ENCODE data around the gene CNOT1. TPM values are rescaled to one million over a fixed set of nuclear protein-coding genes. Genes with fewer than 3 reads are reported as not detected.
A peak's percentile ranks its signal among the peaks of the same experiment; 100 is the strongest.

Gene CNOT1
- total RNA-seq, 2 experiments from 2014 or later = 268 to 273 TPM

DNA sequence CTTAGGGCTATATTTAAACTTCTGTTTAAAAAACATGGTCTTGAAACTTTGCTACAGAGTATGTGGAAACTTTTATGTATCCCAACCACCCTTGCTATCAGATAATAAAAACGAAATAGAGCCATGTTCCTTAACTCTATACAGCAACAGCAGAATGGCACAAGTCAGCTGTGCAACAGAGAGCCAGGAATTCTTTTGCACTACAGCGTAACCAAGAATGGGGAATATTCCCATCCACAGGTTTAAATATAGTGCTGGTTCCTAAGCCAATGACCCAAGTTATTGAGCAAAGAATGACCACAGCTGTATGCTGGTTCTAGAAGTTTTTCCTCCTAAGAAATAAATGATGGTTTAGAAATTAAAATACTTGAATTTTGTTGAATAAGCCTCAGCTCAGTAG lies 81.2 kb downstream of the CNOT1 start:
- peaks cover 3% of the 10 kb centered on the region for H3K4me1 Mint-ChIP-seq
- no peaks in the 10 kb centered on the region for H3K9me3 Mint-ChIP-seq (ENCODE audit: low read depth)
- no peak overlapping the region for H3K27ac Mint-ChIP-seq
- DNase-seq = no peak
- no peaks in the 10 kb centered on the region for H3K27me3 Mint-ChIP-seq
- CTCF ChIA-PET = interaction anchor here (2.1 kb wide), 1 partner anchor 28 kb away, joined by 5 read pairs; no protein-coding TSS in a partner anchor
- no peak for ATAC-seq
- peaks cover 59% of the 10 kb centered on the region for H3K36me3 Mint-ChIP-seq
- H3K4me3 Mint-ChIP-seq = no peak overlapping the region

DNA sequence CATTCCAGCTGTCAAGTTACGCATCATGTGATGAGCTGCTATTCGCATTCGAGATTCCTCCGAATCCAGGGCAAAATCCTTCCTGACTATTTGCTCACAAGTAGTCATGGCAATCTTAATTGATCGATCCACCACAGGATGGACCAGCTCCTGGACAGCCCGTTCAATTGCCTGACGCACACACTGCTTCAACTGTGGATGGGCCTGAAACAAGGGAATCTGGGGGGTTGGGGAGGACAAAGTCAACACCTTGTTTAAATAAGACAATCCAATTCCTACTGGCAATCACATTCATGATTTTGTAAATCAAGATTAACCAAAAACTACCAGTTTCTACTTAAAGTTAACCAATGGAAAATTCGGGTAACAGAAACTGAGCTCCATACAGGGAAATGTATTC lies 85.9 kb downstream of the CNOT1 start:
- Mint-ChIP-seq H3K4me3 (no peak overlapping the region), H3K27me3 (no peaks in the 10 kb centered on the region), H3K4me1 (peaks cover 19% of the 10 kb centered on the region), H3K36me3 (peaks cover 73% of the 10 kb centered on the region), H3K27ac (no peak overlapping the region), H3K9me3 (ENCODE audit: low read depth) (no peaks in the 10 kb centered on the region)
- no peak for ATAC-seq
- CTCF ChIA-PET = interaction anchor here (0.7 kb wide), 1 partner anchor 346 kb away, joined by 3 read pairs; no protein-coding TSS in a partner anchor
- no peak for DNase-seq

DNA sequence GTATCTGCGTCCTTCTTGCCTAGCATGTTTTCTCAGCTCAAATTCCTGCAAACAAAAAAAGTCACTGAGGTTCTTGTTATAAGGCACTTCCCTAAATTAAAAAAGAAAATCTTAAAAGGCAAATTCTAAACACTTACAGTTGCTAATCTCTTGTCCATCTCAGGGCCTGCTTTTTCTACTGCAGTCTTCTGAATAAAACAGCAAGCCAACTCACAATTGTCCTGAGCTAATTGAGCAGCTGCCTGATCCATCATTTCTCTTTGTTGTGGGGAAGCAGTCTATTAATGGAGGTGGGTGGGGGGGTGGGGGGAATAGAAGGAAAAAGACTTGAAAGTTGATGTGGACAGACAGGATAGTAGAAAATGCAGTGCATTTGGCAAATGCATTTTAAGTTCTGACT lies 87.3 kb downstream of the CNOT1 start:
- no peaks in the 10 kb centered on the region for H3K9me3 Mint-ChIP-seq (ENCODE audit: low read depth)
- H3K36me3 Mint-ChIP-seq = peaks cover 75% of the 10 kb centered on the region
- H3K4me1 Mint-ChIP-seq = peaks cover 33% of the 10 kb centered on the region
- CTCF ChIA-PET = no interaction called here
- no peak for ATAC-seq
- DNase-seq = no peak
- no peak overlapping the region for H3K4me3 Mint-ChIP-seq
- H3K27me3 Mint-ChIP-seq = no peaks in the 10 kb centered on the region
- H3K27ac Mint-ChIP-seq = no peak overlapping the region

DNA sequence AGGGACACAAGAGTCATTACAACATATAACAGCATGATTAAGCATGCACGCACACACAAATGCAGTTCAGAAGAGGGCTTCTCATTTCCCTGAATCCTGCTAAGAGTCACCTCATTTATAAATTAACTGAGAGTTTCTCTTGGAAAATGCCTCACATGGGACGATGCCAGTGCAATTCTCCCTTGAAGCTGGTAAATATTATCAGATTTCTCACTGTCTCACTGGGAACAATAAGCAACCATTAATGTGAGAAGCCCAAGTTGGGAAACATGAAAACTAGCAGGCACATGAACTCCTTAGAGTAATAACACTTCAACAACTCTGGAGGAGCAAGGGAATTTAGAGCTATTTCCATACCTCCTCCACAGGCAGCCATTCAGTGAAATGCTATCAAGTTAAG lies 87.9 kb downstream of the CNOT1 start:
- no peaks in the 10 kb centered on the region for H3K27me3 Mint-ChIP-seq
- H3K36me3 Mint-ChIP-seq = peaks cover 75% of the 10 kb centered on the region
- no peak overlapping the region for H3K4me3 Mint-ChIP-seq
- peaks cover 39% of the 10 kb centered on the region for H3K4me1 Mint-ChIP-seq
- CTCF ChIA-PET = no interaction called here
- no peak for DNase-seq
- no peak overlapping the region for H3K27ac Mint-ChIP-seq
- no peaks in the 10 kb centered on the region for H3K9me3 Mint-ChIP-seq (ENCODE audit: low read depth)
- ATAC-seq = no peak

DNA sequence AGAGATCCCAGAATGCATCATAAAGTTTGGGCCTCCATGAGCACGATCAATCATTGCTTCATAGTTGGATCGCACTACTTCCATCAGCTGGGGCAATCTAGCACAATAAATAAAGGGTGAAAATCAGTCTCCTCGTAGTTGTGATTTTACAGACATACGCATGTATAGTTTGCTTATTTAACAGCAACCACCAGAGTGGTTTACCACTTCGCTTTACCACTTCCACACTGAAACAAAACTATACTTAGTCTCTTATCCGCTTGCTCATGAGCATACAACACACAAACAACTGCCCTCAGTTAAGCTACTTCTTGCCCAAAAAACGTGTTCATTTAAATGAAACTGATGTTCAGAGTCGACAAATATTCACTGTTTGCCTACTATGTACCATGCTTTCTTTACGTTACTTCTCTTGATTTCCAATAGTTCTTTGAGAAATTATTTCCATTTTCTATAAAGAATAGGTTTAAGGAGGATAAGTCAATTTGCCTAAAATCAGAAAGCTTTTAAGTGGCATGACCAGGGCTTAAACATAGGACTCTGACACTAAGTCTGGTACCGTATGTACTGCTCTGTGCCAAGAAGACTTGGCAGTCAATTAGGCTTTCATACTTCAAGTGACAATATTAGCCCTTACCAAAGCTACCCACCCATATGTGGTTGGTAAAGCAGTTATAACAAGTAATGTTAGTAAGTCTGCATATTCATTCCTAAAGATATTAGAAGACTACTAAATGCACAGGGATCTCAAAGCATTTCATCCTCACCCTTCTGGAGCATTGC lies 92.3 kb downstream of the CNOT1 start:
- CTCF ChIA-PET = interaction anchor here (0.6 to 1.4 kb wide), 4 partner anchors 12 to 529 kb away, joined by 3 read pairs; no protein-coding TSS in a partner anchor
- peaks cover 43% of the 10 kb centered on the region for H3K4me1 Mint-ChIP-seq
- DNase-seq = peak; percentile 62
- no peaks in the 10 kb centered on the region for H3K9me3 Mint-ChIP-seq (ENCODE audit: low read depth)
- H3K27me3 Mint-ChIP-seq = no peaks in the 10 kb centered on the region
- peaks cover 72% of the 10 kb centered on the region for H3K36me3 Mint-ChIP-seq
- H3K27ac Mint-ChIP-seq = peak overlapping the region; percentile 16
- peak; percentile 78 for ATAC-seq
- H3K4me3 Mint-ChIP-seq = no peak overlapping the region

DNA sequence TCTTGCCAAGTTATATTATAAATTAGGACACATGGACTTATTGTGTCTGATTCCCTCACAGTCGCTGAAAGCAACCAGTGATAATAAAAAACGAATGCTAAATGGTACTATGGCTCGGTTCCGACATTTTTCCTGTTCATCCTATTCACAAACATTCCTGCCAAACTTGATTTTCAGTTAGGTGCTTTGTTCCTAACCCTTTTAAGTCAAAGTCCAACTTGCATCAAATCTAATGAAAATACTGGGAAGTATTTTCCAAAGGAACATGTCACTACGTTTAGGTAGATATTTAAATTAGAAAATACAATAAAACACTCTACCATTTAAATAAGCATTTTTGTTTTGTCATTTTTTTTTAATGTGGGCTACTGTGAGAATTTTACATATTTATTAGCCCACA lies 93.3 kb downstream of the CNOT1 start:
- no peak for ATAC-seq
- H3K27me3 Mint-ChIP-seq = no peaks in the 10 kb centered on the region
- H3K27ac Mint-ChIP-seq = no peak overlapping the region
- DNase-seq = no peak
- peaks cover 40% of the 10 kb centered on the region for H3K4me1 Mint-ChIP-seq
- H3K9me3 Mint-ChIP-seq (ENCODE audit: low read depth) = no peaks in the 10 kb centered on the region
- peaks cover 70% of the 10 kb centered on the region for H3K36me3 Mint-ChIP-seq
- CTCF ChIA-PET = no interaction called here
- H3K4me3 Mint-ChIP-seq = no peak overlapping the region

DNA sequence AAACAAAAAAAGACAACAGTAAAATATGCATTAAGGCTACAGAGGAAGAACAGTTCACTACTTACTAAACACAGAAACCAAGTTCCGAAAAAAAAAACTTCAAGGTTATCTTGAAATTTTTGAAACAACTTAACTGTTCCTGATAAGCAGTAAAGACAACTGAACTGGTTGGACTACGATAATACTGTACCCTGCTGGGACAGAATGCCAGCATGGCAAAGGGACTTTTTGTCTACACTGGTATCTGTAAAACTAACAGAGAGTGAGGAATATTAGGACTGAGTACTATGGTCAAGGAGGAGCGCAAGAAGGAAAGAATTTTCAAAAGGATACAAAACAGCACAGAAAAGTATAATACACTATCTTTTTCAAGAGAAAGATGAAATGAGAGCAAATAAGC lies 94.5 kb downstream of the CNOT1 start:
- H3K36me3 Mint-ChIP-seq = peaks cover 72% of the 10 kb centered on the region
- no peak overlapping the region for H3K27ac Mint-ChIP-seq

DNA sequence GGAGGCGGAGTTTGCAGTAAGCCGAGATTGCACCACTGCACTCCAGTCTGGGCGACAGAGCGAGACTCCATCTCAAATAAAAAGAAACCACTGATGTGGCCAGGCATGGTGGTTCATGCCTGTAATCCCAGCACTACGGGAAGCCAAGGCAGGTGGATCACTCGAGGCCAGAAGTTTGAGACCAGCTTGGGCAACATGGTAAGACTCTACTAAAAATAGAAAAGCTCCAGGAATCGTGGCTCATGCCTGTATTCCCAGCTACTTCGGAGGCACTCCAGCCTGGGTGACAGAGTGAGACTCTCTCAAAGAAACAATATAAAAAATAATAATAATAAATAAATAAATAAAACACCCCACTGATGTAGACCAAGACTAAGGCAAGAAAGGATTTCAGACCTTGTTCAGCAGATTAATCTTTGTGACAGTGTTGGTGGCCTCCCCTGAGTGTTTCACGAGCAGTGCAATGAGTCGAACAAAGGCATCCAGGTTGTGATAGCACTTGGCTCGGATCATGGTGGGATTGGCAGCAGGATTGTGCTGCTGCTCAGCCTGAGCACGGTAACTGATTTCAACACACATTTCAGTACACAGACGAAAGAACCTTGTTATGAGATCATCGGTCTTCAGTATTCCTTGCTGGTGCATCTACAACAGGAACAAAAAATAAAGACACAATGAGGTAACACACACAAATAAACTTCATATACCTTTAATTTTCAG lies 95.7 kb downstream of the CNOT1 start:
- H3K4me3 Mint-ChIP-seq = no peak overlapping the region
- H3K4me1 Mint-ChIP-seq = peaks cover 29% of the 10 kb centered on the region
- no peaks in the 10 kb centered on the region for H3K27me3 Mint-ChIP-seq
- no peak overlapping the region for H3K27ac Mint-ChIP-seq
- no peak for DNase-seq
- CTCF ChIA-PET = no interaction called here
- no peak for ATAC-seq
- no peaks in the 10 kb centered on the region for H3K9me3 Mint-ChIP-seq (ENCODE audit: low read depth)
- peaks cover 68% of the 10 kb centered on the region for H3K36me3 Mint-ChIP-seq

More for the DNA sequence above, 94.5 kb downstream of the CNOT1 start:
- H3K9me3 Mint-ChIP-seq (ENCODE audit: low read depth) = no peaks in the 10 kb centered on the region
- DNase-seq (no peak), ATAC-seq (no peak)
- peaks cover 36% of the 10 kb centered on the region for H3K4me1 Mint-ChIP-seq
- H3K4me3 Mint-ChIP-seq = no peak overlapping the region
- CTCF ChIA-PET = interaction anchor here (0.6 kb wide), 1 partner anchor 21 kb away, joined by 3 read pairs; no protein-coding TSS in a partner anchor
- no peaks in the 10 kb centered on the region for H3K27me3 Mint-ChIP-seq

DNA sequence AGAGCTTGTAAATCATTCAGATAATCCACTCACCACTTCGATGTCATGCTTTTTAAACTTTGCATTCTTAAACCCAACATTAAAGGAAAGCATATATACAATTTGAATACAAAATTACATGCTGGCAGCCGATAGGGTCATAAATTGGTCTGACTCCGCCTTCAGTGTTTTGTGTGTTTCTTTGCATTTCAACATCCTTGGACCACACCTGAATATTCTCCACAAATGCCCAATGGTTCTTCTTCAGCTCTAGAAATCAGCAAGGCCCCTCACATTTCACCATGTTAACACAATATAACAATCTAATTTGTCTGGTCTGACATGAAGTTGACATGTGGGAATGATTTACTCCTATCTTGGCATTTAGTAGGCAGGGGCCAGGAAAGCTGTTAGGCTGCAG lies 97.2 kb downstream of the CNOT1 start:
- ATAC-seq (no peak), DNase-seq (no peak)
- peaks cover 14% of the 10 kb centered on the region for H3K4me1 Mint-ChIP-seq
- H3K27me3 Mint-ChIP-seq = no peaks in the 10 kb centered on the region
- H3K4me3 Mint-ChIP-seq = no peak overlapping the region
- CTCF ChIA-PET = interaction anchor here (0.6 to 0.8 kb wide), 2 partner anchors 25 to 64 kb away, joined by 3 to 4 read pairs; no protein-coding TSS in a partner anchor
- H3K27ac Mint-ChIP-seq = no peak overlapping the region
- H3K36me3 Mint-ChIP-seq = peaks cover 60% of the 10 kb centered on the region
- no peaks in the 10 kb centered on the region for H3K9me3 Mint-ChIP-seq (ENCODE audit: low read depth)

DNA sequence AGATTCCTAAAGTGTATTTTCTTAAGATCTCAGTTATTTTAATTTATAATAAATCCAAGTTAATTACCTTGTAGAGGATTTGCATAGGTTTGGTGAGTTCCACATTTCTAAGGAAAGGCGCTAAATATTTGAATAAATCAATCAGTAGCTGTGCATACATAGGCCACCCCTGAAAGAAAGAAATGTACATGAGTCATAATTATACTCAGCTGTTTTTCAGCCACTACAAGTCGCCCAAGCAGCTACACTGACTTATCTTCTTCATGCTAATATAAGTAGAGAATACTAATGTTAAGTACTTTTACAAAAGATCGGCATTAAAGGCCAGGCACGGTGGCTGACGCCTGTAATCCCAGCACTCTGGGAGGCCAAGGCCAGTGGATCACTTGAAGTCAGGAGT lies 99.4 kb downstream of the CNOT1 start:
- peaks cover 56% of the 10 kb centered on the region for H3K36me3 Mint-ChIP-seq
- ATAC-seq (no peak), DNase-seq (no peak)
- peaks cover 3% of the 10 kb centered on the region for H3K4me1 Mint-ChIP-seq
- CTCF ChIA-PET = interaction anchor here (0.7 to 1.2 kb wide), 2 partner anchors 10 to 67 kb away, joined by 3 read pairs; no protein-coding TSS in a partner anchor
- H3K27ac Mint-ChIP-seq = no peak overlapping the region
- no peaks in the 10 kb centered on the region for H3K9me3 Mint-ChIP-seq (ENCODE audit: low read depth)
- H3K4me3 Mint-ChIP-seq = no peak overlapping the region
- no peaks in the 10 kb centered on the region for H3K27me3 Mint-ChIP-seq

DNA sequence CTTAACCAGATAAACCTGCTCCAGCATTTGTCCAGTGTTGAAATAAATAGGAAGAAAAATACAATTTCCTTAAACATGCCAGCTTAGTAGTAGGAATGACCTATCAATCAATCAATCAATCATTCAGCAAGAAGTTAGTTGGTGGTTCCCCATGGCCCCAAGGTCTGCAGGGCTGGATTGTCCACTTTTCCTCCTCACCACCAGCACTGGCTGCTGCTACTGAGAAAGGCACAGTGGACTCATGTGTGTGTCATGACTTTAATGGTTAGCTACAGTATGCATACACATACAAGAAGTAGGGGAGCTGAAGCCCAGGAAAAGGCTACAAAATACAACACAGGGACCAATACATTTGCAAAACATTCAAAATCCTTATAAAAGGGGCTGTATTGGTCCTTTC lies 109.9 kb downstream of the CNOT1 start:
- H3K27ac Mint-ChIP-seq = peak overlapping the region; percentile 56

DNA sequence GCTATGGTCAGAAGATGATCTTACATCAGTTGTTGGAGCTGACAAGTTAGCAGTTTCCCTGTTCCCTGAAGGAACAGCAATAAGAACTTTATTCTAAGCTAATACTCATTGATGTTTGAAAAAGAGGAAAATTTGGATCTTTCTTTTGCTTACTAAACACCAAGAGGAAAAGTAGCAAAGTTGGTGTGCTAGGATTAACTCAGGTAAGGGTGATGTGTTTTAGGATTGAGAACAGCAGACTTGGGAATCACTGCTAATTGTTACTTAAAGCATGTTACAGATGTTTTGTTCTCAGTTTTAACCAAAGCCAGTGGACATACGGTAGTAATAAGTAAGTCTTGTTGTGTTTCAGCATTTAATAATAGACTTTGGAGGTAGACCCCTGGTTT lies 110.7 kb downstream of the CNOT1 start:
- Mint-ChIP-seq H3K36me3 (peaks cover 51% of the 10 kb centered on the region), H3K4me3 (no peak overlapping the region), H3K27me3 (no peaks in the 10 kb centered on the region), H3K27ac (peak overlapping the region; percentile 53), H3K9me3 (ENCODE audit: low read depth) (no peaks in the 10 kb centered on the region), H3K4me1 (peaks cover 53% of the 10 kb centered on the region)
- DNase-seq (no peak), ATAC-seq (no peak)
- CTCF ChIA-PET = interaction anchor here (0.7 to 2.5 kb wide), 8 partner anchors 11 to 237 kb away, joined by 3 to 16 read pairs (median 3); no protein-coding TSS in a partner anchor

More for the DNA sequence above, 109.9 kb downstream of the CNOT1 start:
- Mint-ChIP-seq H3K4me1 (peaks cover 51% of the 10 kb centered on the region), H3K36me3 (peaks cover 56% of the 10 kb centered on the region), H3K9me3 (ENCODE audit: low read depth) (no peaks in the 10 kb centered on the region), H3K4me3 (no peak overlapping the region), H3K27me3 (no peaks in the 10 kb centered on the region)
- no peak for ATAC-seq
- no peak for DNase-seq
- CTCF ChIA-PET = interaction anchor here (0.7 to 2.5 kb wide), 7 partner anchors 11 to 236 kb away, joined by 3 to 16 read pairs (median 3); no protein-coding TSS in a partner anchor

DNA sequence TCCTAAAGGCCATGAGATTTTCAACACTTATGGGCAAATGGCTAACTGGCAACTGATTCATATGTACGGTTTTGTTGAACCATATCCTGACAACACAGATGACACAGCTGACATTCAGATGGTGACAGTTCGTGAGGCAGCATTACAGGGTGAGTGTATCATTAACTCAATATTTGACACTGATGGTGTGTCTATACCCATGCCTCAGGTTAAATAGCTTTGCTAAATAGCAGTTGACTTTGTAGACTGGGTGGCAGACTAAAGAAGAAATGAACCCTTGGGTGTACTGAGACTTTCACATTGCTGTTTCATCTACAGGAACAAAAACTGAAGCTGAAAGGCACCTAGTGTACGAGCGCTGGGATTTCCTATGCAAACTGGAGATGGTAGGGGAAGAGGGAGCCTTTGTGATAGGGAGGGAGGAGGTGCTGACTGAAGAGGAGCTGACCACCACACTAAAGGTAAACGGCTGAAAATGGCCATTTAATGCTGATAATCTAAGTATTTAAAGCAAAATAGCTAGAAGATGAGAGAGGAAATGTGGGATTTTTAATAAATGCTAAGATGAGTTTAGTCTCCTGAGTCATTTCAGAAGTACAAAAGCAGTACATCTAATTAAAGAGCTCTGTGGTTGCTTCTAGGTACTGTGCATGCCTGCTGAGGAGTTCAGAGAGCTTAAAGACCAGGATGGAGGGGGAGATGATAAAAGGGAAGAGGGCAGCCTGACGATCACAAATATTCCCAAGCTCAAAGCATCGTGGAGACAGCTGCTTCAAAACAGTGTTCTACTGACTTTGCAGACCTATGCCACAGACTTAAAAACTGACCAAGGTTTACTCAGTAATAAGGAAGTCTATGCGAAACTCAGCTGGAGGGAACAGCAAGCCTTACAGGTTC lies 111.3 kb downstream of the CNOT1 start:
- H3K4me3 Mint-ChIP-seq = no peak overlapping the region
- CTCF ChIA-PET = interaction anchor here (0.9 to 2.5 kb wide), 8 partner anchors 19 to 238 kb away, joined by 3 to 16 read pairs (median 3); no protein-coding TSS in a partner anchor
- peak overlapping the region; percentile 53 for H3K27ac Mint-ChIP-seq
- H3K4me1 Mint-ChIP-seq = peaks cover 55% of the 10 kb centered on the region
- ATAC-seq (no peak), DNase-seq (no peak)
- H3K36me3 Mint-ChIP-seq = peaks cover 47% of the 10 kb centered on the region
- H3K9me3 Mint-ChIP-seq (ENCODE audit: low read depth) = no peaks in the 10 kb centered on the region
- H3K27me3 Mint-ChIP-seq = no peaks in the 10 kb centered on the region

Measured in activated CD8-positive, alpha-beta memory T cell treated with anti-CD3 and anti-CD28 coated beads, Interleukin-2, amount 10 ng/mL, durations not matched to agents 7 days and 5 days (primary cell).